ENCODE data around the gene ANK3.

Gene ANK3

GRCh38 chr10:60320666-60321065 is 69.0 kb downstream of the ANK3 start:
- Histone ChIP-seq H3K9me3 (ENCODE audit: control insufficient read depth, insufficient read depth, low read depth, low read length) (no peaks in the 10 kb centered on the region), H3K36me3 (ENCODE audit: control insufficient read depth in 2 of 2, insufficient read depth in 1 of 2, low read length in 2 of 2) (no peaks in the 10 kb centered on the region), H3K4me1 (ENCODE audit: control insufficient read depth, insufficient read depth, low read length) (no peaks in the 10 kb centered on the region), H3K4me3 (ENCODE audit: low read depth, low read length) (no peak overlapping the region), H3K27ac (ENCODE audit: extremely low read depth, low read depth, low read length) (no peak overlapping the region)
- ChIA-PET CTCF (no interaction called here), POLR2A (no interaction called here)
- TF ChIP-seq ZNF16 (tag by site-specific recombination; IDR thresholded peaks at IDR 0.05; ENCODE audit: low read depth), result no peak
- no peak for TF ChIP-seq ZNF416 (tag by site-specific recombination; IDR thresholded peaks at IDR 0.05)
- no peak for TF ChIP-seq GLIS1 (tag by site-specific recombination; IDR thresholded peaks at IDR 0.05)
- TF ChIP-seq ZNF311 (tag by site-specific recombination; IDR thresholded peaks at IDR 0.05; ENCODE audit: borderline replicate concordance), result no peak
- no peak for TF ChIP-seq ZSCAN5A (tag by site-specific recombination; IDR thresholded peaks at IDR 0.05)
- no peak for TF ChIP-seq ZNF610 (tag by site-specific recombination; IDR thresholded peaks at IDR 0.05; ENCODE audit: borderline replicate concordance)
- no peak for TF ChIP-seq ZNF362 (tag by site-specific recombination; IDR thresholded peaks at IDR 0.05)
- TF ChIP-seq ZNF785 (tag by site-specific recombination; IDR thresholded peaks at IDR 0.05), result no peak
- TF ChIP-seq MZF1 (tag by site-specific recombination; IDR thresholded peaks at IDR 0.05; ENCODE audit: borderline replicate concordance), result no peak
- no peak for TF ChIP-seq ZNF335 (tag by site-specific recombination; conservative IDR thresholded peaks at IDR 0.05)
- no peak for TF ChIP-seq ZNF571 (tag by site-specific recombination; IDR thresholded peaks at IDR 0.05)
- no peak for TF ChIP-seq ZSCAN23 (tag by site-specific recombination; IDR thresholded peaks at IDR 0.05)
- no peak for TF ChIP-seq ZFP69B (tag by site-specific recombination; IDR thresholded peaks at IDR 0.05)
- no peak for TF ChIP-seq ZNF473 (tag by site-specific recombination; IDR thresholded peaks at IDR 0.05)

- H3K4me3 ChIP-seq (ENCODE audit: low read depth, low read length), result no peak overlapping the region
- H3K36me3 ChIP-seq (ENCODE audit: control insufficient read depth in 2 of 2, insufficient read depth in 1 of 2, low read length in 2 of 2), result no peaks in the 10 kb centered on the region
- CTCF ChIA-PET, result interaction anchor here (1.2 kb wide), 1 partner anchor 78 kb away, joined by 3 read pairs; no protein-coding TSS in a partner anchor
- no peak overlapping the region for H3K27ac ChIP-seq (ENCODE audit: extremely low read depth, low read depth, low read length)
- no peak for TF ChIP-seq ZFP37 (tag by site-specific recombination; IDR thresholded peaks at IDR 0.05)
- no peak for TF ChIP-seq ZNF670 (tag by site-specific recombination; IDR thresholded peaks at IDR 0.05; ENCODE audit: low read depth)
- POLR2A ChIA-PET, result no interaction called here
- H3K9me3 ChIP-seq (ENCODE audit: control insufficient read depth, insufficient read depth, low read depth, low read length), result no peaks in the 10 kb centered on the region
- H3K4me1 ChIP-seq (ENCODE audit: control insufficient read depth, insufficient read depth, low read length), result no peaks in the 10 kb centered on the region
Measured at GRCh38 chr10:60316029-60316428, 73.6 kb downstream of the ANK3 start.

GRCh38 chr10:60315311-60315710 is 74.4 kb downstream of the ANK3 start:
- Histone ChIP-seq H3K9me3 (ENCODE audit: control insufficient read depth, insufficient read depth, low read depth, low read length) (no peaks in the 10 kb centered on the region), H3K4me1 (ENCODE audit: control insufficient read depth, insufficient read depth, low read length) (no peaks in the 10 kb centered on the region), H3K36me3 (ENCODE audit: control insufficient read depth in 2 of 2, insufficient read depth in 1 of 2, low read length in 2 of 2) (no peaks in the 10 kb centered on the region), H3K4me3 (ENCODE audit: low read depth, low read length) (no peak overlapping the region), H3K27ac (ENCODE audit: extremely low read depth, low read depth, low read length) (no peak overlapping the region)
- POLR2A ChIA-PET, result no interaction called here
- CTCF ChIA-PET, result interaction anchor here (1.2 kb wide), 1 partner anchor 77 kb away, joined by 3 read pairs; no protein-coding TSS in a partner anchor
- no peak for TF ChIP-seq SCRT2 (tag by site-specific recombination; IDR thresholded peaks at IDR 0.05)
- no peak for TF ChIP-seq ZSCAN4 (tag by site-specific recombination; IDR thresholded peaks at IDR 0.05)
- TF ChIP-seq HIC1 (tag by site-specific recombination; IDR thresholded peaks at IDR 0.05), result no peak
- no peak for TF ChIP-seq PRDM1 (tag by site-specific recombination; IDR thresholded peaks at IDR 0.05)
- TF ChIP-seq ZBTB48 (tag by site-specific recombination; IDR thresholded peaks at IDR 0.05), result no peak
- no peak for TF ChIP-seq ZNF510 (tag by site-specific recombination; IDR thresholded peaks at IDR 0.05; ENCODE audit: insufficient replicate concordance)
- TF ChIP-seq ZSCAN18 (tag by site-specific recombination; IDR thresholded peaks at IDR 0.05), result no peak
- TF ChIP-seq PRDM6 (tag by site-specific recombination; IDR thresholded peaks at IDR 0.05), result no peak
- TF ChIP-seq KLF16 (tag by site-specific recombination; IDR thresholded peaks at IDR 0.05), result no peak
